Keratinocyte (primary cell): ENCODE data around the gene DNAJC24. TPM values are rescaled to one million over a fixed set of nuclear protein-coding genes. Genes with fewer than 3 reads are reported as not detected.
"Not testable (repeated sequence)": the region's sequence is repeated elsewhere in the genome, so short reads cannot be mapped to it uniquely, and the experiment has no call there.

Source experiments
- DNase-seq: peaks from one replicate; pipeline ENCODE4 v3.0.0-alpha.2; 2011; ENCODE audit warnings: low read depth, missing footprints, low spot score
- FAIRE-seq: peaks from 2 replicates; lab custom pipeline; 2011; peaks lifted over from hg19 to GRCh38; lab: Jason Lieb, UNC
- H2AFZ ChIP-seq: 2 replicates; pipeline ENCODE4 v1.6.0; 2012; ENCODE audit warnings: low read length, control low read depth, inconsistent platforms; ENCODE audit not compliant: control insufficient read depth
- H3K27ac ChIP-seq: 2 replicates; pipeline ENCODE4 v1.5.1; 2011; ENCODE audit warnings: low read length; ENCODE audit not compliant: control insufficient read depth, insufficient read depth
- H3K27me3 ChIP-seq: 3 replicates; pipeline ENCODE4 v1.6.0; 2011; ENCODE audit warnings: low read length; ENCODE audit not compliant: control insufficient read depth, insufficient read depth; ENCODE audit errors: extremely low read depth
- H3K36me3 ChIP-seq, 2 experiments: 2 replicates in 1 of 2; 3 replicates in 1 of 2; pipeline ENCODE4 v1.5.1; 2011; ENCODE audit warnings: low read length in 2 of 2, mild to moderate bottlenecking in 1 of 2; ENCODE audit not compliant: control insufficient read depth in 2 of 2, insufficient read depth in 2 of 2; ENCODE audit errors: extremely low read depth in 1 of 2
- H3K4me1 ChIP-seq: 3 replicates; pipeline ENCODE4 v1.5.1; 2011; ENCODE audit warnings: low read length; ENCODE audit not compliant: control insufficient read depth, insufficient read depth; ENCODE audit errors: extremely low read depth
- H3K4me2 ChIP-seq: 3 replicates; pipeline ENCODE4 v1.6.0; 2011; ENCODE audit warnings: low read depth, low read length; ENCODE audit not compliant: control insufficient read depth, insufficient read depth; ENCODE audit errors: extremely low read depth
- H3K4me3 ChIP-seq, 3 experiments: fragments of 200-600 bp in 1 of 3; sonication (generic) in 1 of 3; 2 replicates in 2 of 3; 3 replicates in 1 of 3; pipeline ENCODE4 v1.5.1; 2011 to 2016; ENCODE audit warnings: low read length in 3 of 3, mild to moderate bottlenecking in 3 of 3, control low read depth in 2 of 3, inconsistent platforms in 1 of 3, low read depth in 1 of 3, mixed read lengths in 1 of 3, mixed run types in 1 of 3, moderate library complexity in 1 of 3; ENCODE audit not compliant: control insufficient read depth in 2 of 3, insufficient read depth in 2 of 3; ENCODE audit errors: extremely low read depth in 1 of 3
- H3K79me2 ChIP-seq: 2 replicates; pipeline ENCODE4 v1.6.0; 2012; ENCODE audit warnings: low read length; ENCODE audit not compliant: control insufficient read depth, insufficient read depth
- H3K9ac ChIP-seq: 3 replicates; pipeline ENCODE4 v1.6.0; 2011; ENCODE audit warnings: low read length; ENCODE audit not compliant: control insufficient read depth, insufficient read depth; ENCODE audit errors: extremely low read depth
- H3K9me1 ChIP-seq: 3 replicates; pipeline ENCODE4 v1.6.0; 2011; ENCODE audit warnings: low read length; ENCODE audit not compliant: control insufficient read depth, insufficient read depth; ENCODE audit errors: extremely low read depth
- H3K9me3 ChIP-seq: 2 replicates; pipeline ENCODE4 v1.5.1; 2012; ENCODE audit warnings: low read depth, low read length; ENCODE audit not compliant: control insufficient read depth
- H4K20me1 ChIP-seq: 3 replicates; pipeline ENCODE4 v1.6.0; 2011; ENCODE audit warnings: low read length; ENCODE audit not compliant: control insufficient read depth, insufficient read depth; ENCODE audit errors: extremely low read depth
- EZH2 ChIP-seq: IDR thresholded peaks from one replicate; pipeline ENCODE4 v1.6.1; 2012; ENCODE audit warnings: inconsistent platforms, mild to moderate bottlenecking, low read length, moderate library complexity
- dilution Hi-C: fragments of 300-500 bp; cut with MboI; formaldehyde crosslinking; loops from one replicate; pipeline ENCODE4 v1.7.0; 2020; ENCODE audit warnings: low sequenced_read_pairs; ENCODE audit not compliant: extremely low pct_ligation_motif_present
- polyA minus RNA-seq, 3 experiments: library from RNA; depleted of rRNA, polyadenylated mRNA; stranded (reverse); fragments of >200 nt; gene quantifications; 1 replicate in 1 of 3; 2 replicates in 1 of 3; 3 replicates in 1 of 3; pipeline ENCODE4 v1.2.3, GENCODE V29; 2011
- polyA plus RNA-seq, 5 experiments: library from polyadenylated mRNA; depleted of rRNA in 3 of 5; stranded (reverse) in 3 of 5; stranded (forward) in 1 of 5; unstranded in 1 of 5; fragments of >200 nt; gene quantifications; 1 replicate in 1 of 5; 2 replicates in 3 of 5; 3 replicates in 1 of 5; pipeline versions ENCODE4 v1.2.1 to v1.2.3, GENCODE V29; 2011 to 2012; ENCODE audit warnings: missing spikeins in 2 of 5, low read depth in 1 of 5, low replicate concordance in 1 of 5
- TF ChIP-seq, protein P1 (sequence below), 3 experiments: IDR thresholded peaks in 1 of 3; conservative IDR thresholded peaks in 1 of 3; optimal IDR thresholded peaks in 1 of 3; 2 replicates in 2 of 3; 3 replicates in 1 of 3; pipeline versions ENCODE3 to v1.5.1; 2011; ENCODE audit warnings: low read length in 3 of 3, mild to moderate bottlenecking in 3 of 3, moderate library complexity in 2 of 3, control low read depth in 1 of 3, inconsistent platforms in 1 of 3; ENCODE audit not compliant: insufficient read depth in 2 of 3; ENCODE audit errors: extremely low read depth in 1 of 3

Gene DNAJC24, protein sequence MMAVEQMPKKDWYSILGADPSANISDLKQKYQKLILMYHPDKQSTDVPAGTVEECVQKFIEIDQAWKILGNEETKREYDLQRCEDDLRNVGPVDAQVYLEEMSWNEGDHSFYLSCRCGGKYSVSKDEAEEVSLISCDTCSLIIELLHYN
- polyA plus RNA-seq (8.9 to 30.3 TPM (median 17.3 TPM) in 3 replicates), polyA minus RNA-seq (5.4 to 12.3 TPM (median 6.4 TPM) in 3 replicates)
- 16.0 TPM for polyA plus RNA-seq (2011; ENCODE audit: low read depth)
- 8.4 and 13.4 TPM in 2 replicates for polyA plus RNA-seq (2011; cell fraction: cytosol; rRNA removed)
- polyA plus RNA-seq (2011; cell fraction: nucleus; rRNA removed): 26.0 and 30.9 TPM in 2 replicates
- polyA plus RNA-seq (2012; ENCODE audit: low replicate concordance): 8.7 and 9.8 TPM in 2 replicates
- polyA minus RNA-seq (2011; cell fraction: cytosol; rRNA and poly(A)+ RNA removed): 9.8 TPM
- polyA minus RNA-seq (2011; cell fraction: nucleus; rRNA and poly(A)+ RNA removed): 13.7 and 26.9 TPM in 2 replicates

DNA sequence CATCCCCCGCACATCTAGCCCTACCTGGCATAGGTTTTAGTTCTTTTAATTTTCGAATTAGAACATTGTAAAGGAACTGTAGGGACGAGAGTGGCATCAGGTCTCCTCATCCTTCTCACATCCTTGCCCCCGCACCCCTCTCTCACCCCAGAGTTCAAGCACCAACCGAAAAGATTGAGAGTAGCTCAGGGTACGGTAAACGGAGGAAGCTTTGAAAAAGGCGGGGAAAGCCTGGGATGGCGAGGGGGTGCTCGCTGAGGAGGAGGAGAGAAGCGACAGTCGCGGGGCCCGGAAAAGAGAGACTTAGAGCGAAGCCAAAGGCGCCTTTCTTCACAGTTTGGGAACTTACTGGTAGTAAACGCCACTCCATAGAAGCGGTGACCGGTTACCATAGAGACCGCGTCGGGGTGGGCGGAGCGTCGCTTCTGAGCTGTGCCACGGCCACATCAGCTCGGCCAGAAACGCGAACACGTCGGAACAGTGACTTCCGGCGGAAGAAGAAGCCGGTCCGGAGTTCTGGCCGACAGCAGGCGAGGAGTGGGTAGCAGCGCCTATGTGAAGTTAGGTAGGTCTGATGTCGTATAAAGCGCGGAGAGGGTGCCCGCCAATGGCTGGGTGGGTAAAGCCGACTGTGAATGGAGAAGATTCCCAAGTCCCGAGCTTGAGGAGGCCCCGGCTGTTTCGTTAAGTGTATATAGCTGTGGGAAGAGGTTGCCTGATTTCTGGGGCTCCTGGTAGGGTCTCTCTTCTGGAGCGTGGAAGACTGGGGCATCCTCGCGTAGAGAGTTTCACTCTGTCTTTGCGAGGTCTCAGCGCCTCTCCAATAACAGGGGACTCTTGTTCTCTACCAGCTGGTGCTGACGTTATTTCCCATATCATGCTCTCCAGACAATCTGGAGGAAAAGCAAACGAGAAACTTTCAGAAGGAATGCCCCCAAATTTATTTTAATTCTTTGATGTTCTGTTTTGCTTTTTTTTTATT is at the start of gene DNAJC24, which contains the start of gene DCDC1:
Gene DNAJC24, plus strand, starts transcription at position 513 of the 982 bp plus-strand sequence. CDS start 889 bp downstream, outside the sequence.
Gene DCDC1, minus strand, starts transcription at position 392 of the 982 bp plus-strand sequence. CDS start 41,459 bp downstream, outside the sequence.
- Histone ChIP-seq H3K79me2 (peaks cover 18% of the 10 kb centered on the region), H3K4me2 (peak within 1 kb of the TSS; percentile 99), H3K9me3 (no peaks in the 10 kb centered on the region), H3K9ac (peak within 1 kb of the TSS; percentile 95), H3K4me3 (peak within 1 kb of the TSS; percentile 81 to 100 (median 88)), H3K27ac (peak within 1 kb of the TSS; percentile 89), H3K4me1 (peaks cover 11% of the 10 kb centered on the region), H3K36me3 (no peaks in the 10 kb centered on the region), H2AFZ (peak within 1 kb of the TSS; percentile 100), H3K9me1 (no peaks in the 10 kb centered on the region), H4K20me1 (no peaks in the 10 kb centered on the region), H3K27me3 (no peaks in the 10 kb centered on the region)
- DNase-seq (peak; percentile 33), FAIRE-seq (peak; percentile 34)
- dilution Hi-C loops: no loop called here
- TF ChIP-seq, protein P1, sequence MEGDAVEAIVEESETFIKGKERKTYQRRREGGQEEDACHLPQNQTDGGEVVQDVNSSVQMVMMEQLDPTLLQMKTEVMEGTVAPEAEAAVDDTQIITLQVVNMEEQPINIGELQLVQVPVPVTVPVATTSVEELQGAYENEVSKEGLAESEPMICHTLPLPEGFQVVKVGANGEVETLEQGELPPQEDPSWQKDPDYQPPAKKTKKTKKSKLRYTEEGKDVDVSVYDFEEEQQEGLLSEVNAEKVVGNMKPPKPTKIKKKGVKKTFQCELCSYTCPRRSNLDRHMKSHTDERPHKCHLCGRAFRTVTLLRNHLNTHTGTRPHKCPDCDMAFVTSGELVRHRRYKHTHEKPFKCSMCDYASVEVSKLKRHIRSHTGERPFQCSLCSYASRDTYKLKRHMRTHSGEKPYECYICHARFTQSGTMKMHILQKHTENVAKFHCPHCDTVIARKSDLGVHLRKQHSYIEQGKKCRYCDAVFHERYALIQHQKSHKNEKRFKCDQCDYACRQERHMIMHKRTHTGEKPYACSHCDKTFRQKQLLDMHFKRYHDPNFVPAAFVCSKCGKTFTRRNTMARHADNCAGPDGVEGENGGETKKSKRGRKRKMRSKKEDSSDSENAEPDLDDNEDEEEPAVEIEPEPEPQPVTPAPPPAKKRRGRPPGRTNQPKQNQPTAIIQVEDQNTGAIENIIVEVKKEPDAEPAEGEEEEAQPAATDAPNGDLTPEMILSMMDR (optimal IDR thresholded peaks at IDR 0.05 in 1 of 3, IDR thresholded peaks at IDR 0.05 in 1 of 3, conservative IDR thresholded peaks at IDR 0.05 in 1 of 3; ENCODE audit: extremely low read depth in 1 of 3, insufficient read depth in 2 of 3, low read length in 3 of 3): no peak
- no peak for TF ChIP-seq EZH2

DNA sequence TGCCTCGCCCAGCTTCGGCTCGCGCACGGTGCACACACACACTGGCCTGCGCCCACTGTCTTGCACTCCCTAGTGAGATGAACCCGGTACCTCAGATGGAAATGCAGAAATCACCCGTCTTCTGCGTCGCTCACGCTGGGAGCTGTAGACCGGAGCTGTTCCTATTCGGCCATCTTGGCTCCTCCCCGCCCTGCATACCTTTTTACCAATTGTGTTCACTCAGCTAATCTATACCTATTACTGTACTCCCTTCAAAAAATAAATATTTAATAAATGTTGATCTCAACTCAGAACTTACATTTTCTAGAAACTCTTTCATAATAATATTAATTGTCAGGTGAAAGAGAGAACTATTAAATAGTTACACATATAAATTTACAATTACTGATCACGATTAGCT is 48.2 kb upstream of the DNAJC24 start:
- H3K9ac ChIP-seq, H3K79me2 ChIP-seq, H3K27me3 ChIP-seq, H3K4me2 ChIP-seq, dilution Hi-C loops, H3K9me1 ChIP-seq, H2AFZ ChIP-seq, H3K4me3 ChIP-seq, FAIRE-seq, H3K27ac ChIP-seq, H3K36me3 ChIP-seq, H4K20me1 ChIP-seq, H3K9me3 ChIP-seq, H3K4me1 ChIP-seq, DNase-seq: not testable (repeated sequence)
